Endothelial cell (in vitro differentiated cells): ENCODE measurements around the gene DUOX2. TPM values are rescaled to one million over a fixed set of nuclear protein-coding genes. Genes with fewer than 3 reads are reported as not detected.

Source experiments
- DNase-seq: peaks from one replicate; pipeline ENCODE4 v3.0.0; 2021; ENCODE audit warnings: low spot score
- H3K27ac Mint-ChIP-seq: one replicate; pipeline ENCODE4 v1.8.0; 2021; ENCODE audit warnings: mixed read lengths, inconsistent platforms; ENCODE audit not compliant: unreplicated experiment
- H3K27me3 Mint-ChIP-seq: one replicate; pipeline ENCODE4 v1.8.0; 2021; ENCODE audit warnings: mild to moderate bottlenecking, moderate library complexity, mixed read lengths, inconsistent platforms; ENCODE audit not compliant: unreplicated experiment
- H3K36me3 Mint-ChIP-seq: one replicate; pipeline ENCODE4 v1.8.0; 2021; ENCODE audit warnings: mild to moderate bottlenecking, low read depth, mixed read lengths, inconsistent platforms; ENCODE audit not compliant: unreplicated experiment
- H3K4me1 Mint-ChIP-seq: one replicate; pipeline ENCODE4 v1.8.0; 2021; ENCODE audit warnings: mild to moderate bottlenecking, mixed read lengths, inconsistent platforms; ENCODE audit not compliant: unreplicated experiment
- H3K4me3 Mint-ChIP-seq: one replicate; pipeline ENCODE4 v1.8.0; 2021; ENCODE audit warnings: mild to moderate bottlenecking, mixed read lengths, inconsistent platforms; ENCODE audit not compliant: unreplicated experiment
- H3K9me3 Mint-ChIP-seq: one replicate; pipeline ENCODE4 v1.8.0; 2021; ENCODE audit warnings: mixed read lengths, inconsistent platforms; ENCODE audit not compliant: unreplicated experiment
- CTCF ChIP-seq: fragments of 200-600 bp; sonication (generic); IDR thresholded peaks from one replicate; pipeline ENCODE4 v1.5.0; 2021; ENCODE audit warnings: antibody characterized with exemption; ENCODE audit not compliant: unreplicated experiment
- total RNA-seq: library from RNA; stranded (reverse); fragmentation: NEBNext Ultra II Directional; extraction: Animal tissue kit (Norgen Biotek cat#: 25700); gene quantifications from one replicate; pipeline ENCODE4 v1.2.1, GENCODE V29; 2021; ENCODE audit not compliant: unreplicated experiment

Gene DUOX2
- total RNA-seq, 1 donor from 2014 or later, result 1.2 TPM

- no peaks in the 10 kb centered on the region for H3K36me3 Mint-ChIP-seq
- no peak for DNase-seq
- no peak for TF ChIP-seq CTCF
- H3K4me1 Mint-ChIP-seq, result peaks cover 18% of the 10 kb centered on the region
- no peaks in the 10 kb centered on the region for H3K9me3 Mint-ChIP-seq
- H3K27ac Mint-ChIP-seq, result no peak overlapping the region
- peaks cover 19% of the 10 kb centered on the region for H3K27me3 Mint-ChIP-seq
- H3K4me3 Mint-ChIP-seq, result no peak overlapping the region
Measured at GRCh38 chr15:45123397-45123796, 9.4 kb upstream of the DUOX2 start.

DNA sequence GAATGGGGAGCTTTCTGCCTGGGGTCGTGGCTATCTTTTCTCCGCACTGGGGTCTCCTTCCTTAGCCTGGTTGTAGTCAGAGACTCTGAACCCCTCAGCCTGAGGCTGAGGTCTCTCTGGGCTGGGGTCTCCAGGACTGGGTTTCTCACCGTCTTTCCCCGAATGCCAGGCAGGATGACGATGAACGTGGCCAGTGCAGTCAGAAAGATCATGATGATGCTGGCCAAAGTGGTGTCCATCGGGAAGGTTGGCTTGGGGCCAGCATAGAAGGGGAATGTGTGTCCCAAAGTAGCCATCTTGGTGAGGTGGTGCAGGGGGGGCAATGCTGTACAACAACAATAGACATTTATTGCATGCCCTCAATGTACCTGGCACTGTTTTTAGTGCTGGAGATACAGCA is 8.7 kb upstream of the DUOX2 start:
- DNase-seq, result no peak
- H3K27ac Mint-ChIP-seq, result no peak overlapping the region
- H3K36me3 Mint-ChIP-seq, result no peaks in the 10 kb centered on the region
- H3K4me3 Mint-ChIP-seq, result no peak overlapping the region
- no peaks in the 10 kb centered on the region for H3K9me3 Mint-ChIP-seq
- peaks cover 16% of the 10 kb centered on the region for H3K27me3 Mint-ChIP-seq
- peaks cover 21% of the 10 kb centered on the region for H3K4me1 Mint-ChIP-seq
- no peak for TF ChIP-seq CTCF

- Mint-ChIP-seq H3K27me3 (peaks cover 19% of the 10 kb centered on the region), H3K4me3 (peak overlapping the region; percentile 77), H3K27ac (peak overlapping the region; percentile 90)
Measured at GRCh38 chr15:45121706-45122417, 7.9 kb upstream of the DUOX2 start.

GRCh38 chr15:45121020-45121419 is 7.0 kb upstream of the DUOX2 start:
- Mint-ChIP-seq H3K4me3 (no peak overlapping the region), H3K27me3 (peaks cover 25% of the 10 kb centered on the region), H3K4me1 (peaks cover 23% of the 10 kb centered on the region), H3K9me3 (no peaks in the 10 kb centered on the region), H3K27ac (no peak overlapping the region), H3K36me3 (no peaks in the 10 kb centered on the region)
- DNase-seq, result no peak
- no peak for TF ChIP-seq CTCF

More at GRCh38 chr15:45121706-45122417, 7.9 kb upstream of the DUOX2 start:
- no peaks in the 10 kb centered on the region for H3K36me3 Mint-ChIP-seq
- TF ChIP-seq CTCF, result no peak
- DNase-seq, result no peak
- H3K9me3 Mint-ChIP-seq, result no peaks in the 10 kb centered on the region
- peaks cover 23% of the 10 kb centered on the region for H3K4me1 Mint-ChIP-seq
